HepG2 (cell line): Measurements from ENCODE around the gene SHPK. TPM values are rescaled to one million over a fixed set of nuclear protein-coding genes. Genes with fewer than 3 reads are reported as not detected.
A peak's percentile ranks its signal among the peaks of the same experiment; 100 is the strongest.

Source experiments
- ATAC-seq: fragments of 200-7000 bp; cut with Tn5 transposase; 3 replicates; pipeline ENCODE4 v1.9.1; 2020; ENCODE audit warnings: mild to moderate bottlenecking, moderate library complexity
- BruUV-seq: library from RNA; stranded (reverse); fragments of 400-500 nt; replicated peaks from 2 replicates; lab custom pipeline; 2021; lab: Mats Ljungman, UMichigan
- CTCF ChIA-PET: fragments of 300-600 bp; formaldehyde crosslinking; extraction: SDS; loops from one replicate; lab custom pipeline; 2021; ENCODE audit warnings: low total read pairs, inconsistent platforms, low intra/inter-chr PET ratio; lab: Yijun Ruan, JAX
- POLR2A ChIA-PET: fragments of 350-600 bp; sonication (Branson Sonifier 250); formaldehyde crosslinking; loops from one replicate; lab custom pipeline; 2020; ENCODE audit warnings: antibody characterized with exemption, inconsistent platforms; lab: Yijun Ruan, JAX
- DNase-seq: peaks from one replicate; pipeline ENCODE4 v3.0.0-alpha.2; 2015; ENCODE audit warnings: low spot score
- FAIRE-seq: peaks from 3 replicates; lab custom pipeline; 2011; peaks lifted over from hg19 to GRCh38; lab: Jason Lieb, UNC
- H2AFZ ChIP-seq: one replicate; pipeline ENCODE4 v1.6.1; 2011; ENCODE audit warnings: low read length, inconsistent platforms
- H3K27ac ChIP-seq: fragments of 300-600 bp; 3 replicates; pipeline ENCODE4 v1.8.0; 2011; ENCODE audit warnings: mixed run types, mild to moderate bottlenecking, mixed read lengths, low read length, inconsistent platforms; ENCODE audit not compliant: insufficient read depth; ENCODE audit errors: extremely low read length
- H3K27me3 ChIP-seq, 2 experiments: fragments of 200-600 bp in 1 of 2; 2 replicates in 1 of 2; 3 replicates in 1 of 2; pipeline versions ENCODE4 v1.6.0 to v1.8.0; 2011; ENCODE audit warnings: low read length in 2 of 2, mild to moderate bottlenecking in 2 of 2, moderate library complexity in 2 of 2, inconsistent platforms in 1 of 2; ENCODE audit not compliant: insufficient read depth in 2 of 2, control insufficient read depth in 1 of 2
- H3K36me3 ChIP-seq, 2 experiments: fragments of 200-600 bp in 1 of 2; replicated peaks in 1 of 2; 2 replicates in 1 of 2; 3 replicates in 1 of 2; pipeline versions ENCODE4 v1.5.1 to v1.8.0; 2011; ENCODE audit warnings: low read length in 2 of 2, inconsistent platforms in 1 of 2; ENCODE audit not compliant: insufficient read depth in 2 of 2, control insufficient read depth in 1 of 2
- H3K4me1 ChIP-seq: 2 replicates; pipeline ENCODE4 v1.5.1; 2012; ENCODE audit warnings: low read length, inconsistent platforms; ENCODE audit not compliant: insufficient read depth
- H3K4me2 ChIP-seq: 2 replicates; pipeline ENCODE4 v1.6.0; 2011; ENCODE audit warnings: low read depth, low read length, inconsistent platforms
- H3K4me3 ChIP-seq, 3 experiments: fragments of 200-600 bp in 1 of 3; sonication (generic), shearing (Covaris generic) in 1 of 3; replicated peaks in 1 of 3; 2 replicates each; pipeline ENCODE4 v1.5.1; 2011 to 2016; ENCODE audit warnings: low read length in 3 of 3, inconsistent platforms in 2 of 3, low read depth in 2 of 3, mild to moderate bottlenecking in 2 of 3, control low read depth in 1 of 3, mixed read lengths in 1 of 3; ENCODE audit not compliant: insufficient read depth in 1 of 3
- H3K79me2 ChIP-seq: one replicate; pipeline ENCODE4 v1.6.1; 2011; ENCODE audit warnings: low read length, inconsistent platforms; ENCODE audit not compliant: insufficient read depth
- H3K9ac ChIP-seq: 2 replicates; pipeline ENCODE4 v1.6.0; 2011; ENCODE audit warnings: mild to moderate bottlenecking, low read depth, low read length, inconsistent platforms; ENCODE audit not compliant: insufficient read depth
- H3K9me3 ChIP-seq: 2 replicates; pipeline ENCODE4 v1.5.1; 2012; ENCODE audit warnings: mild to moderate bottlenecking, low read length
- H4K20me1 ChIP-seq: 2 replicates; pipeline ENCODE4 v1.6.0; 2011; ENCODE audit warnings: inconsistent platforms, mild to moderate bottlenecking, low read length, moderate library complexity; ENCODE audit not compliant: insufficient read depth
- JDP2 ChIP-seq: sonication (generic); formaldehyde crosslinking; IDR thresholded peaks from 2 replicates; pipeline ENCODE4 v1.8.1; 2022; ENCODE audit warnings: missing genetic modification reagents, borderline replicate concordance
- MYC ChIP-seq: sonication (generic); formaldehyde crosslinking; IDR thresholded peaks from 2 replicates; pipeline ENCODE4 v1.9.0; 2021; ENCODE audit warnings: missing genetic modification reagents, borderline replicate concordance
- NR2C2 ChIP-seq: sonication (generic); formaldehyde crosslinking; IDR thresholded peaks from 2 replicates; pipeline ENCODE4 v1.4.0; 2020; ENCODE audit warnings: missing genetic modification reagents, mild to moderate bottlenecking, moderate library complexity, borderline replicate concordance
- SRSF9 ChIP-seq: fragments of 200-400 bp; formaldehyde crosslinking; IDR thresholded peaks from 2 replicates; pipeline ENCODE4 v1.6.1; 2018; ENCODE audit warnings: borderline replicate concordance, mild to moderate bottlenecking, low read depth, low read length; ENCODE audit not compliant: insufficient read depth, poor library complexity, severe bottlenecking
- ZFP37 ChIP-seq: sonication (generic); formaldehyde crosslinking; IDR thresholded peaks from 2 replicates; pipeline ENCODE4 v1.4.0; 2020; ENCODE audit warnings: missing genetic modification reagents, borderline replicate concordance
- ZNF263 ChIP-seq: sonication (generic); formaldehyde crosslinking; IDR thresholded peaks from 2 replicates; pipeline ENCODE4 v1.4.0; 2020; ENCODE audit warnings: missing genetic modification reagents
- ZNF441 ChIP-seq: sonication (generic); formaldehyde crosslinking; IDR thresholded peaks from 2 replicates; pipeline ENCODE4 v1.7.0; 2021; ENCODE audit warnings: missing genetic modification reagents, borderline replicate concordance
- ZNF530 ChIP-seq: sonication (generic); formaldehyde crosslinking; IDR thresholded peaks from 2 replicates; pipeline ENCODE4 v1.5.0; 2020; ENCODE audit warnings: low read depth, mild to moderate bottlenecking, missing genetic modification reagents
- WGBS: methylation state at CpG from one replicate; pipeline ENCODE4 v1.1.6; 2017; ENCODE audit warnings: low lambda C conversion rate; 5-methylcytosine and 5-hydroxymethylcytosine counted together
- in situ Hi-C: cut with HindIII; loops from 2 replicates; pipeline ENCODE4 v1.10.0; 2017; ENCODE audit warnings: low pct_unique_long_range_greater_than_20kb; ENCODE audit not compliant: extremely low pct_ligation_motif_present
- intact Hi-C: fragments of 100-400 bp; cut with micrococcal nuclease; formaldehyde crosslinking; loops from one replicate; pipeline ENCODE4 v1.10.0; 2022; ENCODE audit not compliant: unreplicated experiment
- polyA plus RNA-seq, 8 experiments: library from polyadenylated mRNA; depleted of rRNA in 3 of 8; stranded (reverse) in 7 of 8; unstranded in 1 of 8; fragments of >200 nt; fragmentation: Illumina TruSeq in 4 of 8; extraction: Trizol in 4 of 8; gene quantifications; 2 replicates each; pipeline versions ENCODE4 v1.2.1 to v1.2.3, GENCODE V29; 2011 to 2016; ENCODE audit warnings: low read depth in 4 of 8, missing spikeins in 1 of 8, mixed read lengths in 1 of 8; ENCODE audit not compliant: insufficient read depth in 1 of 8
- total RNA-seq, 5 experiments: library from RNA; depleted of rRNA; stranded (reverse); fragments of >200 nt; fragmentation: Illumina TruSeq; extraction: Trizol; gene quantifications; 2 replicates each; pipeline ENCODE4 v1.2.3, GENCODE V29; 2016; ENCODE audit warnings: low read depth in 1 of 5
- TF ChIP-seq, protein P1 (sequence below): sonication (generic); formaldehyde crosslinking; IDR thresholded peaks from 2 replicates; pipeline ENCODE4 v1.5.0; 2020; ENCODE audit warnings: missing genetic modification reagents

SHPK gene
- total and polyA plus RNA-seq, 2 of the 13 experiments (the other 11 are each of a cell fraction or from before 2014, with no cell fraction given) = 16.2 to 30.9 TPM

DNA sequence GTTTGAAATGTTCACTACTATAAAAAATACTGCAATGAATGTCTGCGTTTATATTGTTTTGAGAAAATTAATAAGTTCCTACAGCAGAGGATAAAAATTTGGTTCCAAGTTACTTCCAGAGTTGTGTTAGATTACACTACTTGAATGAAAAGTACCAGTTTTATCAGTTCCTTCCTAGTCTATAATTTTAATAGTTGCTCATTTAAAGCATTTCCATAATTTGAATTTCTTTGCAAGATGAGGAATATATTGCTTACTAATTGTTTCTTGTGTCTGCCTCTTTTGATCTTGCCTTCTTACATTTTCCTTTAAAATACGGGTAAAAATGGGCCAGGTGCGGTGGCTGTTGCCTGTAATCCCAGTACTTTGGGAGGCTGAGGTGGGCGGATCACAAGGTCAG, 36.5 kb upstream of the SHPK start:
- DNase-seq = no peak
- WGBS = 96% methylated on average over 4 of the region's 4 CpGs
- POLR2A ChIA-PET = no interaction called here

DNA sequence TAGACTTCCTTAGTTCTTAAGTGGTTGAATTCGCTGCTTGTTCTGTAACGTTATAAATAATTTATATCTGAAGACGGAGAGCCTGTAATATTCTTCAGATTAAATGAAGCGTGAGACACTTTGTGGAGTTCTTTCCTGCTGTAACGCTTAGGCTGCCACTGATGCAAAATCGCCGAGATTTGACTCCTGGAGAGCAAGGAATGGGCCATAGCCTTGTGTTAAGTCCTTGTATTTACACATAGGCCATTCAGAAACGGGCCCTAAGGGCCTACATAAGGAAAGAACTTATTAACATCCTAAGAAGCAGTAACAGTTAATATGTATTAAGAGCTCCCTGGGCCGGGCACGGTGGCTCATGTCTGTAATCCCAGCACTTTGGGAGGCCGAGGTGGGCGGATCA, 33.5 kb upstream of the SHPK start:
- no peak for FAIRE-seq
- no peak for ATAC-seq
- no peak for DNase-seq
- Histone ChIP-seq H3K4me1 (peaks cover 47% of the 10 kb centered on the region), H3K4me3 (peak overlapping the region; percentile 89 to 97 (median 95)), H3K36me3 (peaks cover 0 to 3% of the 10 kb centered on the region in 2 experiments; a peak in 2 of 5 replicates), H2AFZ (no peak overlapping the region), H3K27me3 (no peaks in the 10 kb centered on the region; a peak in 1 of 5 replicates), H3K27ac (peak overlapping the region; percentile 79), H4K20me1 (peaks cover 4% of the 10 kb centered on the region; the same call in 1 of the 2 replicates), H3K9me3 (no peaks in the 10 kb centered on the region), H3K79me2 (peaks cover 24% of the 10 kb centered on the region), H3K4me2 (peak overlapping the region; percentile 90), H3K9ac (peak overlapping the region; percentile 94)
- BruUV-seq = no TSS peak
- intact Hi-C loops = no loop called here
- TF ChIP-seq ZNF263 (no peak), SRSF9 (no peak), MYC (CRISPR knock-in tag) (no peak), ZNF441 (no peak), ZNF530 (no peak)
- TF ChIP-seq, protein P1, sequence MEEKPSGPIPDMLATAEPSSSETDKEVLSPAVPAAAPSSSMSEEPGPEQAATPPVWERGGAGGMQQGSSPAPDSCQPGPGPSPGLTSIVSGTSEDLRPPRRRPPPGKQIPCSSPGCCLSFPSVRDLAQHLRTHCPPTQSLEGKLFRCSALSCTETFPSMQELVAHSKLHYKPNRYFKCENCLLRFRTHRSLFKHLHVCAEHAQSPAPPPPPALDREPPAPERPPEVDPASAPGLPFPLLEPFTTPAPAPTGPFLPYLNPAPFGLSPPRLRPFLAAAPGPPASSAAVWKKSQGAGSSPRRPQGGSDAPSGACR (CRISPR knock-in tag) = no peak
- 18% methylated on average over 12 of the region's 12 CpGs for WGBS
- in situ Hi-C loops = loop anchor here (10.0 kb wide), 1 partner anchor 625 kb away; no protein-coding TSS in a partner anchor
- ChIA-PET CTCF (no interaction called here), POLR2A (interaction anchor here (0.8 to 3.6 kb wide), 4 partner anchors 9 to 125 kb away, joined by 3 to 74 read pairs (median 6); partner anchors contain the start of genes CTNS and SHPK)

More for the DNA sequence above, 36.5 kb upstream of the SHPK start:
- Histone ChIP-seq H3K27me3 (no peaks in the 10 kb centered on the region; a peak in 1 of 5 replicates), H3K9ac (no peak overlapping the region), H3K4me2 (no peak overlapping the region), H3K79me2 (peaks cover 17% of the 10 kb centered on the region), H3K9me3 (no peaks in the 10 kb centered on the region), H3K27ac (no peak overlapping the region), H3K36me3 (no peaks in the 10 kb centered on the region), H3K4me1 (peaks cover 35% of the 10 kb centered on the region), H3K4me3 (no peak overlapping the region), H2AFZ (no peak overlapping the region), H4K20me1 (peaks cover 4% of the 10 kb centered on the region; the same call in 1 of the 2 replicates)
- ATAC-seq (no peak), FAIRE-seq (no peak)
- BruUV-seq = no TSS peak
- TF ChIP-seq NR2C2 (CRISPR knock-in tag) (no peak), JDP2 (CRISPR knock-in tag) (no peak), ZFP37 (CRISPR knock-in tag) (no peak), ZNF441 (no peak)
- in situ Hi-C loops = no loop called here
- CTCF ChIA-PET = no interaction called here
- intact Hi-C loops = no loop called here
